SU-DHL-6 (cell line): ENCODE data around the gene TCHHL1.

Source experiments
- CTCF ChIP-seq: fragments of 200-600 bp; sonication (generic); IDR thresholded peaks from one replicate; pipeline ENCODE4 v1.5.1; 2017; ENCODE audit warnings: antibody characterized with exemption, mild to moderate bottlenecking, low read length, moderate library complexity; ENCODE audit not compliant: insufficient read depth, poor library complexity, severe bottlenecking
- EZH2phosphoT487 ChIP-seq: fragments of 200-600 bp; sonication (generic), shearing (Covaris generic); conservative IDR thresholded peaks from 2 replicates; pipeline ENCODE4 v1.6.1; 2018; ENCODE audit warnings: mild to moderate bottlenecking, antibody characterized with exemption, low read length, moderate library complexity, mixed read lengths

- TF ChIP-seq CTCF = no peak
- TF ChIP-seq EZH2phosphoT487 = no peak
Observed at GRCh38 chr1:152109998-152110294, 21.1 kb upstream of the TCHHL1 start.
